ENCODE data around the gene RPTOR.

Gene RPTOR

GRCh38 chr17:80636361-80637018 lies 91.9 kb downstream of the RPTOR start:
- Histone ChIP-seq H3K36me3 (ENCODE audit: control insufficient read depth, insufficient read depth, low read length) (no peaks in the 10 kb centered on the region), H3K27ac (ENCODE audit: low read depth, low read length) (no peak overlapping the region), H3K4me3 (ENCODE audit: low read length) (no peak overlapping the region), H3K27me3 (ENCODE audit: control insufficient read depth, insufficient read depth, low read length) (no peaks in the 10 kb centered on the region), H3K4me1 (ENCODE audit: control insufficient read depth, insufficient read depth, low read length) (no peaks in the 10 kb centered on the region), H3K9ac (ENCODE audit: low read length) (no peak overlapping the region)

GRCh38 chr17:80637048-80637781 lies 92.6 kb downstream of the RPTOR start:
- no peaks in the 10 kb centered on the region for H3K36me3 ChIP-seq (ENCODE audit: control insufficient read depth, insufficient read depth, low read length)
- H3K27ac ChIP-seq (ENCODE audit: low read depth, low read length): no peak overlapping the region
- no peaks in the 10 kb centered on the region for H3K27me3 ChIP-seq (ENCODE audit: control insufficient read depth, insufficient read depth, low read length)
- no peak overlapping the region for H3K4me3 ChIP-seq (ENCODE audit: low read length)
- no peak overlapping the region for H3K9ac ChIP-seq (ENCODE audit: low read length)
- H3K4me1 ChIP-seq (ENCODE audit: control insufficient read depth, insufficient read depth, low read length): no peaks in the 10 kb centered on the region

- H3K4me3 ChIP-seq (ENCODE audit: low read length): no peak overlapping the region
- H3K9ac ChIP-seq (ENCODE audit: low read length): no peak overlapping the region
- H3K27me3 ChIP-seq (ENCODE audit: control insufficient read depth, insufficient read depth, low read length): no peaks in the 10 kb centered on the region
- no peaks in the 10 kb centered on the region for H3K36me3 ChIP-seq (ENCODE audit: control insufficient read depth, insufficient read depth, low read length)
- H3K4me1 ChIP-seq (ENCODE audit: control insufficient read depth, insufficient read depth, low read length): no peaks in the 10 kb centered on the region
- H3K27ac ChIP-seq (ENCODE audit: low read depth, low read length): no peak overlapping the region
Observed at GRCh38 chr17:80639658-80640057, 95.0 kb downstream of the RPTOR start.

- H3K4me1 ChIP-seq (ENCODE audit: control insufficient read depth, insufficient read depth, low read length): no peaks in the 10 kb centered on the region
- H3K27me3 ChIP-seq (ENCODE audit: control insufficient read depth, insufficient read depth, low read length): no peaks in the 10 kb centered on the region
- H3K9ac ChIP-seq (ENCODE audit: low read length): no peak overlapping the region
- no peak overlapping the region for H3K4me3 ChIP-seq (ENCODE audit: low read length)
- H3K27ac ChIP-seq (ENCODE audit: low read depth, low read length): no peak overlapping the region
- no peaks in the 10 kb centered on the region for H3K36me3 ChIP-seq (ENCODE audit: control insufficient read depth, insufficient read depth, low read length)
Observed at GRCh38 chr17:80640366-80641084, 95.9 kb downstream of the RPTOR start.

GRCh38 chr17:80643326-80644099 lies 98.9 kb downstream of the RPTOR start:
- Histone ChIP-seq H3K36me3 (ENCODE audit: control insufficient read depth, insufficient read depth, low read length) (no peaks in the 10 kb centered on the region), H3K9ac (ENCODE audit: low read length) (no peak overlapping the region), H3K4me3 (ENCODE audit: low read length) (no peak overlapping the region), H3K27me3 (ENCODE audit: control insufficient read depth, insufficient read depth, low read length) (no peaks in the 10 kb centered on the region), H3K27ac (ENCODE audit: low read depth, low read length) (no peak overlapping the region), H3K4me1 (ENCODE audit: control insufficient read depth, insufficient read depth, low read length) (no peaks in the 10 kb centered on the region)

GRCh38 chr17:80644536-80644935 lies 99.9 kb downstream of the RPTOR start:
- H3K9ac ChIP-seq (ENCODE audit: low read length): no peak overlapping the region
- H3K27ac ChIP-seq (ENCODE audit: low read depth, low read length): no peak overlapping the region
- no peaks in the 10 kb centered on the region for H3K36me3 ChIP-seq (ENCODE audit: control insufficient read depth, insufficient read depth, low read length)
- no peak overlapping the region for H3K4me3 ChIP-seq (ENCODE audit: low read length)
- no peaks in the 10 kb centered on the region for H3K27me3 ChIP-seq (ENCODE audit: control insufficient read depth, insufficient read depth, low read length)
- H3K4me1 ChIP-seq (ENCODE audit: control insufficient read depth, insufficient read depth, low read length): no peaks in the 10 kb centered on the region

- Histone ChIP-seq H3K36me3 (ENCODE audit: control insufficient read depth, insufficient read depth, low read length) (no peaks in the 10 kb centered on the region), H3K27ac (ENCODE audit: low read depth, low read length) (no peak overlapping the region), H3K4me3 (ENCODE audit: low read length) (no peak overlapping the region), H3K4me1 (ENCODE audit: control insufficient read depth, insufficient read depth, low read length) (no peaks in the 10 kb centered on the region), H3K9ac (ENCODE audit: low read length) (no peak overlapping the region), H3K27me3 (ENCODE audit: control insufficient read depth, insufficient read depth, low read length) (no peaks in the 10 kb centered on the region)
Observed at GRCh38 chr17:80645706-80646325, 101.2 kb downstream of the RPTOR start.

GRCh38 chr17:80646328-80646727 lies 101.7 kb downstream of the RPTOR start:
- no peak overlapping the region for H3K4me3 ChIP-seq (ENCODE audit: low read length)
- no peak overlapping the region for H3K27ac ChIP-seq (ENCODE audit: low read depth, low read length)
- no peaks in the 10 kb centered on the region for H3K36me3 ChIP-seq (ENCODE audit: control insufficient read depth, insufficient read depth, low read length)
- no peaks in the 10 kb centered on the region for H3K4me1 ChIP-seq (ENCODE audit: control insufficient read depth, insufficient read depth, low read length)
- H3K9ac ChIP-seq (ENCODE audit: low read length): no peak overlapping the region
- H3K27me3 ChIP-seq (ENCODE audit: control insufficient read depth, insufficient read depth, low read length): no peaks in the 10 kb centered on the region

- Histone ChIP-seq H3K9ac (ENCODE audit: low read length) (no peak overlapping the region), H3K27ac (ENCODE audit: low read depth, low read length) (no peak overlapping the region), H3K36me3 (ENCODE audit: control insufficient read depth, insufficient read depth, low read length) (no peaks in the 10 kb centered on the region), H3K27me3 (ENCODE audit: control insufficient read depth, insufficient read depth, low read length) (no peaks in the 10 kb centered on the region), H3K4me3 (ENCODE audit: low read length) (no peak overlapping the region), H3K4me1 (ENCODE audit: control insufficient read depth, insufficient read depth, low read length) (no peaks in the 10 kb centered on the region)
Observed at GRCh38 chr17:80647746-80648145, 103.1 kb downstream of the RPTOR start.

- H3K27ac ChIP-seq (ENCODE audit: low read depth, low read length): no peak overlapping the region
- no peaks in the 10 kb centered on the region for H3K4me1 ChIP-seq (ENCODE audit: control insufficient read depth, insufficient read depth, low read length)
- no peaks in the 10 kb centered on the region for H3K27me3 ChIP-seq (ENCODE audit: control insufficient read depth, insufficient read depth, low read length)
- no peak overlapping the region for H3K9ac ChIP-seq (ENCODE audit: low read length)
- no peaks in the 10 kb centered on the region for H3K36me3 ChIP-seq (ENCODE audit: control insufficient read depth, insufficient read depth, low read length)
- H3K4me3 ChIP-seq (ENCODE audit: low read length): no peak overlapping the region
Observed at GRCh38 chr17:80649200-80649644, 104.6 kb downstream of the RPTOR start.

GRCh38 chr17:80649672-80650330 lies 105.2 kb downstream of the RPTOR start:
- Histone ChIP-seq H3K36me3 (ENCODE audit: control insufficient read depth, insufficient read depth, low read length) (no peaks in the 10 kb centered on the region), H3K4me1 (ENCODE audit: control insufficient read depth, insufficient read depth, low read length) (no peaks in the 10 kb centered on the region), H3K9ac (ENCODE audit: low read length) (no peak overlapping the region), H3K27me3 (ENCODE audit: control insufficient read depth, insufficient read depth, low read length) (no peaks in the 10 kb centered on the region), H3K4me3 (ENCODE audit: low read length) (no peak overlapping the region), H3K27ac (ENCODE audit: low read depth, low read length) (no peak overlapping the region)

All from rectal smooth muscle tissue (tissue), 1 donor.